A549 (cell line): ENCODE measurements around the gene MOBP. TPM values are rescaled to one million over a fixed set of nuclear protein-coding genes. Genes with fewer than 3 reads are reported as not detected.

Source experiments
- ATAC-seq, 2 experiments: fragments of 200-7000 bp in 1 of 2; fragments of >200 bp in 1 of 2; cut with Nextera tagmentation in 1 of 2; cut with Tn5 transposase in 1 of 2; 3 replicates each; pipeline versions ENCODE4 v1.8.0 to v1.9.1; 2018 to 2020; ENCODE audit warnings: mild to moderate bottlenecking in 1 of 2, moderate library complexity in 1 of 2
- CTCF ChIA-PET: fragments of 300-600 bp; sonication (Branson Sonifier 250); formaldehyde crosslinking; extraction: SDS; loops from one replicate; lab custom pipeline; 2021; ENCODE audit warnings: antibody characterized with exemption, inconsistent platforms; lab: Yijun Ruan, JAX
- POLR2A ChIA-PET: fragments of 350-600 bp; formaldehyde crosslinking; extraction: SDS; loops from one replicate; lab custom pipeline; 2021; ENCODE audit warnings: antibody characterized with exemption, inconsistent platforms; lab: Yijun Ruan, JAX
- DNase-seq, 2 experiments: peaks; one replicate each; pipeline versions ENCODE4 v3.0.0 to v3.0.0-alpha.2; 2011 to 2016; ENCODE audit warnings: low read depth in 1 of 2, low spot score in 1 of 2
- FAIRE-seq: peaks from 2 replicates; lab custom pipeline; 2011; peaks lifted over from hg19 to GRCh38; lab: Jason Lieb, UNC
- H3K27ac ChIP-seq, 2 experiments: fragments of >200 bp; sonication (Bioruptor Twin); formaldehyde crosslinking; 3 replicates each; pipeline ENCODE4 v1.5.1; 2016 to 2017
- H3K4me1 ChIP-seq: fragments of >200 bp; sonication (Bioruptor Twin); formaldehyde crosslinking; 3 replicates; pipeline ENCODE4 v1.6.1; 2016
- H3K4me2 ChIP-seq: fragments of >200 bp; sonication (Bioruptor Twin); formaldehyde crosslinking; 3 replicates; pipeline ENCODE4 v1.6.1; 2016
- H3K4me3 ChIP-seq: fragments of >200 bp; sonication (Bioruptor Twin); formaldehyde crosslinking; 3 replicates; pipeline ENCODE4 v1.5.1; 2016
- H3K9me3 ChIP-seq: fragments of >200 bp; sonication (Bioruptor Twin); formaldehyde crosslinking; 3 replicates; pipeline ENCODE4 v1.6.1; 2016
- CEBPB ChIP-seq, 2 experiments: fragments of >200 bp in 1 of 2; sonication (Bioruptor Twin) in 1 of 2; formaldehyde crosslinking in 1 of 2; IDR thresholded peaks; 2 replicates each; pipeline ENCODE4 v1.6.1; 2012 to 2016
- CHD2 ChIP-seq: fragments of 150-350 bp; IDR thresholded peaks from 2 replicates; pipeline ENCODE4 v1.6.1; 2014; ENCODE audit warnings: low read length; ENCODE audit not compliant: partially characterized antibody
- EP300 ChIP-seq, 2 experiments: fragments of >200 bp; sonication (Bioruptor Twin); formaldehyde crosslinking; IDR thresholded peaks; 2 replicates in 1 of 2; 3 replicates in 1 of 2; pipeline ENCODE4 v1.6.1; 2016 to 2017
- FOSB ChIP-seq: fragments of 250-450 bp; sonication (Bioruptor Pico); IDR thresholded peaks from 2 replicates; pipeline ENCODE4 v1.5.0; 2020; ENCODE audit warnings: mild to moderate bottlenecking, moderate library complexity
- FOXS1 ChIP-seq: fragments of 250-450 bp; sonication (Bioruptor Pico); IDR thresholded peaks from 2 replicates; pipeline ENCODE4 v1.5.0; 2020; ENCODE audit warnings: mild to moderate bottlenecking, moderate library complexity
- GATA3 ChIP-seq: IDR thresholded peaks from 2 replicates; pipeline ENCODE4 v1.6.1; 2012; ENCODE audit warnings: borderline replicate concordance
- HDAC2 ChIP-seq: fragments of 200-600 bp; sonication (generic); IDR thresholded peaks from 2 replicates; pipeline ENCODE4 v1.6.1; 2016
- HEYL ChIP-seq: fragments of 250-450 bp; sonication (Bioruptor Pico); IDR thresholded peaks from 2 replicates; pipeline ENCODE4 v1.8.0; 2021; ENCODE audit warnings: mild to moderate bottlenecking, moderate library complexity
- HOXA7 ChIP-seq: fragments of 250-450 bp; sonication (Bioruptor Pico); IDR thresholded peaks from 2 replicates; pipeline ENCODE4 v1.5.0; 2020; ENCODE audit warnings: mild to moderate bottlenecking, moderate library complexity
- HOXB13 ChIP-seq: fragments of 250-450 bp; sonication (Bioruptor Pico); IDR thresholded peaks from 2 replicates; pipeline ENCODE4 v1.5.0; 2020; ENCODE audit warnings: low read depth, mild to moderate bottlenecking, moderate library complexity
- HOXB5 ChIP-seq: fragments of 250-450 bp; sonication (Bioruptor Pico); IDR thresholded peaks from 2 replicates; pipeline ENCODE4 v1.5.0; 2020; ENCODE audit warnings: mild to moderate bottlenecking, moderate library complexity
- JUN ChIP-seq, 2 experiments: fragments of >200 bp; sonication (Bioruptor Twin); formaldehyde crosslinking; IDR thresholded peaks; 2 replicates in 1 of 2; 3 replicates in 1 of 2; pipeline ENCODE4 v1.6.1; 2016 to 2017
- JUNB ChIP-seq: fragments of >200 bp; sonication (Bioruptor Twin); formaldehyde crosslinking; IDR thresholded peaks from 2 replicates; pipeline ENCODE4 v1.6.1; 2016
- KDM1A ChIP-seq: fragments of 200-600 bp; sonication (generic); IDR thresholded peaks from 2 replicates; pipeline ENCODE4 v1.6.1; 2016; ENCODE audit warnings: low read depth, mild to moderate bottlenecking
- KDM5A ChIP-seq: fragments of 200-600 bp; sonication (generic); IDR thresholded peaks from 2 replicates; pipeline ENCODE4 v1.6.1; 2016; ENCODE audit warnings: antibody characterized with exemption, mild to moderate bottlenecking
- PHF8 ChIP-seq: fragments of 200-600 bp; sonication (generic); IDR thresholded peaks from 2 replicates; pipeline ENCODE4 v1.6.1; 2016; ENCODE audit warnings: low read depth, mild to moderate bottlenecking, antibody characterized with exemption, moderate library complexity, borderline replicate concordance
- RARB ChIP-seq: fragments of 250-450 bp; sonication (Bioruptor Pico); IDR thresholded peaks from 2 replicates; pipeline ENCODE4 v1.8.0; 2021; ENCODE audit warnings: mild to moderate bottlenecking, moderate library complexity
- RCOR1 ChIP-seq: fragments of 150-350 bp; IDR thresholded peaks from 2 replicates; pipeline ENCODE4 v1.6.1; 2014; ENCODE audit warnings: antibody characterized with exemption, low read length, low read depth
- RFX5 ChIP-seq: fragments of 450-650 bp; IDR thresholded peaks from 2 replicates; pipeline ENCODE4 v1.7.1; 2014; ENCODE audit warnings: antibody characterized with exemption, mild to moderate bottlenecking, moderate library complexity
- SREBF2 ChIP-seq: fragments of 450-650 bp; IDR thresholded peaks from 2 replicates; pipeline ENCODE4 v1.6.1; 2014; ENCODE audit warnings: mild to moderate bottlenecking, moderate library complexity
- TFCP2L1 ChIP-seq: fragments of 250-450 bp; sonication (Bioruptor Pico); IDR thresholded peaks from 2 replicates; pipeline ENCODE4 v1.5.0; 2021; ENCODE audit warnings: mild to moderate bottlenecking
- TP53 ChIP-seq: fragments of 250-450 bp; sonication (Bioruptor Pico); IDR thresholded peaks from 2 replicates; pipeline ENCODE4 v1.5.0; 2021; ENCODE audit warnings: mild to moderate bottlenecking, moderate library complexity
- ZC3H11A ChIP-seq: fragments of 450-650 bp; IDR thresholded peaks from 2 replicates; pipeline ENCODE4 v1.6.1; 2014; ENCODE audit warnings: antibody characterized with exemption, mild to moderate bottlenecking
- WGBS: methylation state at CpG from one replicate; pipeline ENCODE4 v1.1.6; 2017; ENCODE audit errors: missing lambda C conversion rate; 5-methylcytosine and 5-hydroxymethylcytosine counted together
- polyA plus RNA-seq, 4 experiments: library from polyadenylated mRNA; depleted of rRNA in 3 of 4; stranded (reverse); fragments of >200 nt; fragmentation: RNase III in 1 of 4; extraction: RNeasy Plus Mini Kit Qiagen cat#74134 plus additional on column Dnase treatment in 1 of 4; gene quantifications; 2 replicates in 3 of 4; 3 replicates in 1 of 4; pipeline ENCODE4 v1.2.3, GENCODE V29; 2011 to 2017
- TF ChIP-seq, protein P1 (sequence below): fragments of >200 bp; sonication (Bioruptor Twin); formaldehyde crosslinking; IDR thresholded peaks from 2 replicates; pipeline ENCODE4 v1.6.1; 2016
- TF ChIP-seq, protein P2 (sequence below): fragments of 150-350 bp; IDR thresholded peaks from 2 replicates; pipeline ENCODE4 v1.6.1; 2014; ENCODE audit warnings: low read depth, mild to moderate bottlenecking, low read length
- TF ChIP-seq, protein P3 (sequence below): IDR thresholded peaks from 2 replicates; pipeline ENCODE4 v1.6.1; 2012
- TF ChIP-seq, protein P4 (sequence below): fragments of >200 bp; sonication (Bioruptor Twin); formaldehyde crosslinking; IDR thresholded peaks from 3 replicates; pipeline ENCODE4 v1.5.1; 2016
- TF ChIP-seq, protein P5 (sequence below): IDR thresholded peaks from 2 replicates; pipeline ENCODE4 v1.6.1; 2012; ENCODE audit warnings: low read depth, borderline replicate concordance

The MOBP gene
- polyA plus RNA-seq, 2 of the 4 experiments (the other 2 are of a cell fraction): 0.10 TPM; not detected in 1

DNA sequence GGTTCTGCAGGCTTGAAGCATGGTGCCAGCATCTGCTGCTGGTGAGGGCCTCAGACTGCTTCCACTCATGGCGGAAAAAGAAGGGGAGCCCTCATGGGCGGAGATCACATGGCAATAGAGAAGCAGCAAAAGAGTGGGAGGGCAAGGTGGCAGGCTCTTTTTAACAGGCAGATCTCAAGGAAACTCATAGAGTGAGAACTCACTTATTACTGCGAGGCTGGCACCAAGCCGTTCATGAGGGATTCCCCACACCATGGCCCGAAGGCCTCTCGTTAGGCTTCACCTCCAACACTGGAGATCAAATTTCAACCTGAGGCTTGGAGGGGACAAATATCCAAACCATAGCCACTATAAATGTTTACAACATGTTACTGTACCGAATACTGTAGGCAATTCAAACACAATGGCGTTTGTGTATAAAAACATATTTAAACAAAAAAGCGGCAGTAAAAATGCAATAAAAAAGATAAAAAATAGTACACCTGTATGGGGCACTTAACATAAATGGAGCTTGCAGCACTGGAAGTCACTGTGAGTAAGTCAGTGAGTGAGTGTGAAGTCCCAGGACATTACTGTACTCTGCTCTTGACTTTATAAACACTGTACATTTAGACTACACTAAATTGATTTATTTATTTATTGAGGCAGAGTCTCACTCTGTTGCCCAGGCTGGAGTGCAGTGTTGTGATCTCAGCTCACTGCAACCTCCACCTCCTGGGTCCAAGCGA, 18.8 kb upstream of the MOBP start:
- no peak for TF ChIP-seq PHF8
- no peak for TF ChIP-seq KDM1A
- TF ChIP-seq CHD2: no peak
- TF ChIP-seq, protein P1, sequence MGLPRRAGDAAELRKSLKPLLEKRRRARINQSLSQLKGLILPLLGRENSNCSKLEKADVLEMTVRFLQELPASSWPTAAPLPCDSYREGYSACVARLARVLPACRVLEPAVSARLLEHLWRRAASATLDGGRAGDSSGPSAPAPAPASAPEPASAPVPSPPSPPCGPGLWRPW: no peak
- no peak for TF ChIP-seq EP300 (IDR thresholded peaks at IDR 0.05)
- TF ChIP-seq FOSB (CRISPR knock-in tag): no peak
- no peak for TF ChIP-seq RARB (CRISPR knock-in tag)
- TF ChIP-seq RFX5: no peak
- no peak for TF ChIP-seq HOXB5 (CRISPR knock-in tag)
- POLR2A ChIA-PET: no interaction called here
- ATAC-seq: no peak

DNA sequence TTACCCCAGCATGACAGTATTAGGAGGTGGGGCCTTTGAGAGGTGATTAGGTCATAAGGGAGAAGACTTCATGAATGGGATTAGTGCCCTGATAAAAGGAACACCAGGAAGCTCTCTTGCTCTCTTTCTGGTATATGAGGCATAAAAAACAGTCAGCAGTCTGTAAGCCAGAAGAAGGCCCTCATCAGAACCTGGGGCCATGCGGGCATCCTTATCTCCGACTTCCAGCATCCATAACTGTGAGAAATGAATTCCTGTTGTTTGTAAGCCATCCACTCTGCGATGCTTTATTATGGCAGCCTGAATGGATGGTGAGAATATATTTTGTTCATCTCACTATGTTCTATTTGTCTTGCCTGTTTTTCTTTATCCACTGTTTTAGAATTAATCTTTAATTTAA, 17.7 kb upstream of the MOBP start:
- CTCF ChIA-PET: interaction anchor here (1.0 to 12.3 kb wide), 3 partner anchors 33 to 868 kb away, joined by 3 to 113 read pairs (median 4); no protein-coding TSS in a partner anchor
- H3K9me3 ChIP-seq: no peaks in the 10 kb centered on the region
- 83% methylated on average over 3 of the region's 3 CpGs for WGBS
- TF ChIP-seq, protein P2, sequence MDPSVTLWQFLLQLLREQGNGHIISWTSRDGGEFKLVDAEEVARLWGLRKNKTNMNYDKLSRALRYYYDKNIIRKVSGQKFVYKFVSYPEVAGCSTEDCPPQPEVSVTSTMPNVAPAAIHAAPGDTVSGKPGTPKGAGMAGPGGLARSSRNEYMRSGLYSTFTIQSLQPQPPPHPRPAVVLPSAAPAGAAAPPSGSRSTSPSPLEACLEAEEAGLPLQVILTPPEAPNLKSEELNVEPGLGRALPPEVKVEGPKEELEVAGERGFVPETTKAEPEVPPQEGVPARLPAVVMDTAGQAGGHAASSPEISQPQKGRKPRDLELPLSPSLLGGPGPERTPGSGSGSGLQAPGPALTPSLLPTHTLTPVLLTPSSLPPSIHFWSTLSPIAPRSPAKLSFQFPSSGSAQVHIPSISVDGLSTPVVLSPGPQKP: no peak
- no peak for TF ChIP-seq HOXB13 (CRISPR knock-in tag)
- TF ChIP-seq HOXA7 (CRISPR knock-in tag): no peak
- no peak for TF ChIP-seq ZC3H11A
- TF ChIP-seq CHD2: no peak
- no peak for TF ChIP-seq HEYL (CRISPR knock-in tag)
- no peak for TF ChIP-seq KDM1A
- TF ChIP-seq RCOR1: no peak
- TF ChIP-seq, protein P3, sequence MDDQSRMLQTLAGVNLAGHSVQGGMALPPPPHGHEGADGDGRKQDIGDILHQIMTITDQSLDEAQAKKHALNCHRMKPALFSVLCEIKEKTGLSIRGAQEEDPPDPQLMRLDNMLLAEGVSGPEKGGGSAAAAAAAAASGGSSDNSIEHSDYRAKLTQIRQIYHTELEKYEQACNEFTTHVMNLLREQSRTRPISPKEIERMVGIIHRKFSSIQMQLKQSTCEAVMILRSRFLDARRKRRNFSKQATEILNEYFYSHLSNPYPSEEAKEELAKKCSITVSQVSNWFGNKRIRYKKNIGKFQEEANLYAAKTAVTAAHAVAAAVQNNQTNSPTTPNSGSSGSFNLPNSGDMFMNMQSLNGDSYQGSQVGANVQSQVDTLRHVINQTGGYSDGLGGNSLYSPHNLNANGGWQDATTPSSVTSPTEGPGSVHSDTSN: no peak
- TF ChIP-seq KDM5A: no peak
- no peak for TF ChIP-seq TP53 (CRISPR knock-in tag)
- TF ChIP-seq JUN (IDR thresholded peaks at IDR 0.05): no peak
- ATAC-seq (no peak), DNase-seq (no peak), FAIRE-seq (no peak)
- no peak overlapping the region for H3K27ac ChIP-seq
- no peak overlapping the region for H3K4me3 ChIP-seq
- POLR2A ChIA-PET: no interaction called here
- no peaks in the 10 kb centered on the region for H3K4me1 ChIP-seq
- no peak overlapping the region for H3K4me2 ChIP-seq

More for the DNA sequence above, 18.8 kb upstream of the MOBP start:
- Histone ChIP-seq H3K27ac (no peak overlapping the region), H3K4me3 (no peak overlapping the region), H3K4me2 (no peak overlapping the region), H3K9me3 (no peaks in the 10 kb centered on the region), H3K4me1 (no peaks in the 10 kb centered on the region)
- CTCF ChIA-PET: interaction anchor here (1.3 to 12.3 kb wide), 13 partner anchors 9 to 731 kb away, joined by 3 to 113 read pairs (median 4); no protein-coding TSS in a partner anchor
- no peak for DNase-seq
- WGBS: 51% methylated on average over 10 of the region's 10 CpGs
- FAIRE-seq: no peak

DNA sequence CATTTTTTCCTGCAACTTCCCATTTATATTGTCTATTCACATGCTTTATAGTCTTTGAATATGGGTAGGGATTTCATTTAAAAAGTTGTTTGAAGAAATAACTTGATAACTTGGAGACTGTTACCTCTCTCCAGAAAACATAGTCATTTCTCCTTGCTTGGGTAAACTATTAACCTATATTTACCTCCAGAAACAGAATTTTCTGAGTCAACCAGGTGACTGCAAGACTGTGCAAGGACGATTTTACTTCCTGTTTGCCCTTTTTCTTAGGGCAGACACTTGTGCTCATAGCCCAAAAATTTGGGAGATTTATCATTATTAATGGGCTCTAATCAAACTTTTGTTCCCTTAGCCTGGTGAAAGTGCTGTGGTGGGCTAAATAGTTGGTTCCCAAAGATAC, 14.3 kb upstream of the MOBP start:
- Histone ChIP-seq H3K4me1 (no peaks in the 10 kb centered on the region), H3K9me3 (no peaks in the 10 kb centered on the region), H3K27ac (no peak overlapping the region), H3K4me2 (no peak overlapping the region), H3K4me3 (no peak overlapping the region)
- 4% methylated on average over 1 of the region's 1 CpG for WGBS
- DNase-seq (no peak), ATAC-seq (no peak), FAIRE-seq (no peak)
- TF ChIP-seq TFCP2L1 (CRISPR knock-in tag) (no peak), FOXS1 (CRISPR knock-in tag) (no peak), RCOR1 (no peak), HOXA7 (CRISPR knock-in tag) (no peak), SREBF2 (no peak), CEBPB (IDR thresholded peaks at IDR 0.05) (no peak), JUN (IDR thresholded peaks at IDR 0.05) (no peak), PHF8 (no peak), JUNB (no peak), FOSB (CRISPR knock-in tag) (no peak), GATA3 (no peak), HDAC2 (no peak)
- TF ChIP-seq, protein P4, sequence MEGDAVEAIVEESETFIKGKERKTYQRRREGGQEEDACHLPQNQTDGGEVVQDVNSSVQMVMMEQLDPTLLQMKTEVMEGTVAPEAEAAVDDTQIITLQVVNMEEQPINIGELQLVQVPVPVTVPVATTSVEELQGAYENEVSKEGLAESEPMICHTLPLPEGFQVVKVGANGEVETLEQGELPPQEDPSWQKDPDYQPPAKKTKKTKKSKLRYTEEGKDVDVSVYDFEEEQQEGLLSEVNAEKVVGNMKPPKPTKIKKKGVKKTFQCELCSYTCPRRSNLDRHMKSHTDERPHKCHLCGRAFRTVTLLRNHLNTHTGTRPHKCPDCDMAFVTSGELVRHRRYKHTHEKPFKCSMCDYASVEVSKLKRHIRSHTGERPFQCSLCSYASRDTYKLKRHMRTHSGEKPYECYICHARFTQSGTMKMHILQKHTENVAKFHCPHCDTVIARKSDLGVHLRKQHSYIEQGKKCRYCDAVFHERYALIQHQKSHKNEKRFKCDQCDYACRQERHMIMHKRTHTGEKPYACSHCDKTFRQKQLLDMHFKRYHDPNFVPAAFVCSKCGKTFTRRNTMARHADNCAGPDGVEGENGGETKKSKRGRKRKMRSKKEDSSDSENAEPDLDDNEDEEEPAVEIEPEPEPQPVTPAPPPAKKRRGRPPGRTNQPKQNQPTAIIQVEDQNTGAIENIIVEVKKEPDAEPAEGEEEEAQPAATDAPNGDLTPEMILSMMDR: no peak
- TF ChIP-seq, protein P1: no peak
- TF ChIP-seq, protein P5, sequence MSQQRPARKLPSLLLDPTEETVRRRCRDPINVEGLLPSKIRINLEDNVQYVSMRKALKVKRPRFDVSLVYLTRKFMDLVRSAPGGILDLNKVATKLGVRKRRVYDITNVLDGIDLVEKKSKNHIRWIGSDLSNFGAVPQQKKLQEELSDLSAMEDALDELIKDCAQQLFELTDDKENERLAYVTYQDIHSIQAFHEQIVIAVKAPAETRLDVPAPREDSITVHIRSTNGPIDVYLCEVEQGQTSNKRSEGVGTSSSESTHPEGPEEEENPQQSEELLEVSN: no peak
- ChIA-PET POLR2A (no interaction called here), CTCF (interaction anchor here (12.3 kb wide), 1 partner anchor 45 kb away, joined by 113 read pairs; no protein-coding TSS in a partner anchor)
